Measurements from ENCODE around the gene KCTD17.

- TF ChIP-seq CTCF (IDR thresholded peaks at IDR 0.05) (peak in 1 of 4 donors; percentile 4), POLR2A (IDR thresholded peaks at IDR 0.05) (no peak)
Measured at GRCh38 chr22:37012262-37012904, 39.2 kb upstream of the KCTD17 start.
